Hypothalamus (tissue), 51 donors: ENCODE data around the gene HMOX2.

Experiments
- DNase-seq, 51 donors: peaks; one replicate each; lab custom pipeline; 2025; lab: John Stamatoyannopoulos, UW

The HMOX2 gene

GRCh38 chr16:4499196-4499555 lies 23.0 kb downstream of the HMOX2 start:
- DNase-seq = no peak

GRCh38 chr16:4500272-4500671 lies 24.1 kb downstream of the HMOX2 start:
- peak in 11 of 51 donors; percentile 29 to 65 (median 37) for DNase-seq

- DNase-seq = peak in 6 of 51 donors; percentile 21 to 74 (median 30)
Observed at GRCh38 chr16:4501071-4501478, 24.9 kb downstream of the HMOX2 start.

GRCh38 chr16:4505356-4506147 lies 29.4 kb downstream of the HMOX2 start:
- peak in 2 of 51 donors; percentile 35 to 74 for DNase-seq

GRCh38 chr16:4506450-4506849 lies 30.3 kb downstream of the HMOX2 start:
- peak in 34 of 51 donors; percentile 13 to 79 (median 48) for DNase-seq

- no peak for DNase-seq
Observed at GRCh38 chr16:4507588-4508345, 31.6 kb downstream of the HMOX2 start.

GRCh38 chr16:4508806-4509205 lies 32.6 kb downstream of the HMOX2 start:
- DNase-seq = no peak

GRCh38 chr16:4509420-4509819 lies 33.2 kb downstream of the HMOX2 start:
- DNase-seq = no peak

GRCh38 chr16:4510131-4510530 lies 33.9 kb downstream of the HMOX2 start:
- DNase-seq = no peak

- DNase-seq = no peak
Observed at GRCh38 chr16:4510747-4511426, 34.7 kb downstream of the HMOX2 start.

- peak in 31 of 51 donors; percentile 18 to 64 (median 45) for DNase-seq
Observed at GRCh38 chr16:4511441-4512082, 35.4 kb downstream of the HMOX2 start.

- DNase-seq = peak in 1 of 51 donors; percentile 67
Observed at GRCh38 chr16:4512473-4512872, 36.3 kb downstream of the HMOX2 start.

GRCh38 chr16:4513086-4513860 lies 37.1 kb downstream of the HMOX2 start:
- peak in 3 of 51 donors; percentile 22 to 51 (median 32) for DNase-seq

GRCh38 chr16:4513881-4514280 lies 37.7 kb downstream of the HMOX2 start:
- no peak for DNase-seq

- DNase-seq = no peak
Observed at GRCh38 chr16:4514606-4515005, 38.4 kb downstream of the HMOX2 start.

GRCh38 chr16:4515611-4516233 lies 39.5 kb downstream of the HMOX2 start:
- DNase-seq = peak in 1 of 51 donors; percentile 42

- DNase-seq = peak in 21 of 51 donors; percentile 8 to 56 (median 35)
Observed at GRCh38 chr16:4517812-4518680, 41.8 kb downstream of the HMOX2 start.

GRCh38 chr16:4519274-4520058 lies 43.3 kb downstream of the HMOX2 start:
- DNase-seq = no peak
